ENCODE measurements around the gene CPA2.

GRCh38 chr7:130219871-130220270, 46.8 kb upstream of the CPA2 start:
- TF ChIP-seq CTCF (IDR thresholded peaks at IDR 0.05), result no peak
- TF ChIP-seq POLR2A (IDR thresholded peaks at IDR 0.05), result no peak
- TF ChIP-seq EP300 (IDR thresholded peaks at IDR 0.05), result no peak

All from tibial nerve (tissue), 4 donors.